GM21717 (cell line): Measurements from ENCODE around the gene WBP11.
A peak's percentile ranks its signal among the peaks of the same experiment; 100 is the strongest.

Experiments used
- ATAC-seq: cut with Tn5 transposase; IDR thresholded peaks from one replicate; pipeline ENCODE4 v1.9.1; 2021; ENCODE audit warnings: mild to moderate bottlenecking, moderate library complexity; ENCODE audit not compliant: unreplicated experiment

Gene WBP11

DNA sequence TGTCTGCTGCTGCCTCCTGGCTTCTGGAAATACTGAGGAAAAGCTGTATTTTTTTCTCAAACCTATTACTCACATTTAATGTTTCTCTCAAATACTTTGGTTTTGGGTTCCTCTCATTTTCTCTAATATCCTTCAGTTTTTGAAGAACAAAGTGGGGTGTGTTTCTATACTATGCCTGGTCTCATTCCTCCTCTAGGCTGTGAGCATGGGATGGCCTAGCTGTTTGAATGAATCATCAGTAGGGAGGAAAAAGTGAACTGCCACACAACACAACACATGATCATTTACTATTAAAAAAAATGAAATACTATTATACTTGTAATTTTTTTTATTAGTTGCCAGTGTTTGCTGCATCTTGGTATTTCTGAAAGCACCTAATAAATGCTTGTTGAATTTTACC, 22.0 kb upstream of the WBP11 start:
- ATAC-seq, result no peak

DNA sequence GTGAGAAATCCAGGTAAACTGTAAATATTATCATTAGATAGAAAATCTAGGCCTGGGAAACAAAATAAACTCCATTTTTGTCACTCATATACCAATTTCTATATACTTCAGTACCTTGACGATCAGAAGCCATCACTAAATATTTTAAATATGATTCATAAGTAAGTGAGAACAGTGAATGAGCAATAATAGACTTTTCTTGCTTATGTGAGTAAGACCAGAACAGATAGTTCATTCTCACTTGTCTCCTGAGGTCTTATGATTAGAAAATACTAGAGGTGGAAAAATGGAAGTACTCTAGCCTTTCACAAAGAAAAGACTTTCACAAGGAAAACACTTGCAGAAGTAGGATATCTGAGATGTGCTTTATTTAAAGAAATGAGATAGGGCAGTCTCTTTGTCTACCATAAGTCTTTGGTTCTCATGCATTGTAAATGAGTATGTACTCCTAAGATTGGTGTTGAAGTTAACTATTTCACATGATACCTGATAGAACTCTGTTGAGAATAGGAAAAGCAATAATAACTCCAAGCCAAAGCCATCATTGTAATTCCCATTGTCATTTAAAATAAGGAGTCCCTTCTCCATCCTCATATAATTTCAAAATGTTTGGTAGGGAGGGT, 20.8 kb upstream of the WBP11 start:
- ATAC-seq, result no peak

DNA sequence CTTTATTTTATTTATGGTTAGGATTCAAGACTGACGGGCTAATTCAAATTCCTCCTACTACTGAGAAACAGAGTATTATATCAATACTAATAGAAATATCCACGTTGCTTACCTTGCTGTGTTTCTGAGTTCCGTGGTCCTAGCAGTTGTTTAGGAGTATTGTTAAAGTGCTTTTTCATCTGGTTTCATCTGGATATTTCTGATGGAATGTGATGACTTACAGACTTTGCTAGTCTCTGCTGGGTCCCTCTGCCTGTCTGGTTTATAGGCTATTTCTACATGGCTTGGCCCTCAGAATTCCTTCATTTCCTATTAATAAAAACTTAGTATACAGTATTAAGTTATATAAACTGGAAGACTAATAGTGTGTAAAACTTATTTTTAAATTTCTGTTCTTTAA, 10.7 kb upstream of the WBP11 start, which contains the start of gene SMCO3:
Gene SMCO3 (minus strand): TSS at position 169 of the 400 bp plus-strand sequence. CDS start 7,502 bp downstream, outside the sequence.
- ATAC-seq, result no peak

DNA sequence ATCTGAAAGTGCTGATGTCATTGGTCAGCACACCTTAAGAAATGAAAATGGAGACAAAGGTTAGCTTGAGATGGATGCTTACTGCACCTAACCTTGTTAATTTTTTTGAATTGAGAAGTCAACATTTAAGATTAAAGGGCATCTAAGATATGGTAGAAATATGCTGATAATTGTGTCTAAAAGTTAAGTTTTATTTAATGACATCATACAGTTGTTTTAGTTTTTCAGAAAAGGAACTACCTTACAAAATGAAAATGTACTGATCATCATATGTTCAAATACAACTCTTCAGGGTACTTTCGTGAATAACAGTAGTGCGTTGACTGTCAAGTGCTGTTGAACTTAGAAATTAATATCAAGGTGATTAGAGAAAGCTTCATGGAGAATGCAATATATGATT, 8.2 kb upstream of the WBP11 start:
- no peak for ATAC-seq

DNA sequence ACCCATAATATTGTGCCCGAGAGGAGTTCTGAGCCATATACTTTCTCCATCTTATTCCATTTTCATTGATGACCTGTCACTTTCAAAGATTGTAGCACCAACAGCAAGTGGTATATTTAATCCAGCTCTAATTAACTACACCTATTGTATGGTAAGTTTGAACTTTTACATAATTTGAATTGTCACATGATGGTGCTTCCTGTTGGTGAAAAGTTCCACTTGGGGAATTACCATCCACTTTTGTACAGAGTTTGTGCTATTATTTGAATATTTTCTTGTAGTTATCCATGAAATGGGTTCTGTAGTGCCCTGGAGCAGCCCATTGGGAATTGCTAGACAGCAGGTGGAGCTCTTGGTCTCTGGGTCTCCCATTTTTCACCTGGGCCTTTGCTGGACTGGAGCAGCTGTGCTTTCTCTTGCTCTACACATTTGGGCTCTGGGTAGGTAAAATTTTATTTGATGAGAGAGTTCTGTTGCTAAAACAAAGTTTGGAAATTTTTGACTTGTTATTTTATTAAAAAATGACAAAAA, 7.7 kb upstream of the WBP11 start:
- ATAC-seq, result no peak

DNA sequence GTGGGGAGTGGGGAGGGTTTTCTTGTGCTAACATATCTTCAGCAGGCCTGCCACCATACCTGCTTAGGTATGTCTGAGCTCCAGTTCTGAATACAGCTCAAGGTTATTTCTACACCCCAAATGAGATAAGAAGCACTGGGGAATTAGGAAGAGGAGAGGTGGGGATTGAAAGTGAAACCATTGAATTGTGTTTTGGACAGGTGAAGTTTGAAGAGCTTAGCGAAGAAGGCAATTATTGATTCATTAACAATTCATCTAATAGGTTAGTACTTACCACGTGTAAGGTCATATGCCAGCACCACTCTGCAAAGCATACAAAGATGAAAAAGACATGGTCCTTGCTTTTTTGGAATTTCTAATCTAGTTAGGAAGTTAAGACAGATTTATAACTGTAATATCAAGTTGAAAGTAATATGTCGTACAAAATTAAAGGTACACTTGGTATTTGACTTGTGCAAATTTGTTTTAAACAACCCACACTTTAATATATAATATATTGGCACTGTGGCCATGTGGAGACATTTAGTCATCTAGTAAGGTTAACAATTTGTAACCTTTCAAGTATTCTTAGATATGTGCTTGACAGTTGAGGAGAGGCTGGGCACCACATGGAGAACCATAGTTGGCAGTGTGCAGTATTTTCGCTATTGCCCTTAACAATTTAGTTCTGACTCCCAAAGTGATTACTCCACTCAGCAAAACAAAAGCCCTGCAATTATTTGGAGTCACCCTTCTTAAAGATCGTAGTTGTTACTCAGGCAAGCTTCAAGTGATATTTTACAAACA, 7.1 kb upstream of the WBP11 start:
- no peak for ATAC-seq

DNA sequence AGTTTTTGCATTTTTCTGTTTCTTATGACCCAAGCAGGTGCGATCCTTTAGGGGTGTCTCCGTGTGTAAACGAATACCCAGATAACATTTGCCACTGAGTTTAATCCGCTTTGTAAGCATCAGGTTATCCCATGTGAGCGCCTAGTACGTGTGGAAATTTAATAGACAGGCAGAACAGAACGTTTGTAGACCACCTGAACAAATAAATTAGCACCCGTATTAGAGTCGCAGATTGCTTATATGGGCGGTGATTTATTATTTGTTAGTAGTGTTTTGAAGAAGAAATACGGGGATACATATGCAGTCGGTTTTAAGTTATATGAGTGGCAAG, 517 bp upstream of the WBP11 start:
- peak; percentile 20 for ATAC-seq

DNA sequence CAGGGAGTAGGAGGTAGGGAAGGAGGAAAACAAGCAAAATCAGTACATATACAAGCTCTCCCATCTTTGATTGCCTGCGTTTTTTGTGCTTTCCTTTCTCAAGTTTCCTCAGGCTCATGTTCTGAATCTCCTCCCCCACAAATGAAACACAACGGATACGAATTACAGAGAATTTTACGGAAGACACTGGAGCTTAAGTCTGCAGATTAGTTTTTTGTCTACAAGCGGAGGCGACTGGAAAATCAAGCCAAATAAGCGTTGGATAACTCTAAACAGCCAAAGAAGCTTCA, 612 bp downstream of the WBP11 start:
- ATAC-seq, result no peak

- no peak for ATAC-seq
These were observed 1.0 kb downstream of the WBP11 start for GRCh38 chr12:14802247-14802646.

GRCh38 chr12:14795028-14795448, 8.2 kb downstream of the WBP11 start:
- no peak for ATAC-seq

- no peak for ATAC-seq
These were observed 17.7 kb downstream of the WBP11 start for GRCh38 chr12:14785568-14785967.

GRCh38 chr12:14784471-14784870, 18.8 kb downstream of the WBP11 start:
- ATAC-seq, result no peak

- no peak for ATAC-seq
These were observed 20.5 kb downstream of the WBP11 start for GRCh38 chr12:14782756-14783155.

DNA sequence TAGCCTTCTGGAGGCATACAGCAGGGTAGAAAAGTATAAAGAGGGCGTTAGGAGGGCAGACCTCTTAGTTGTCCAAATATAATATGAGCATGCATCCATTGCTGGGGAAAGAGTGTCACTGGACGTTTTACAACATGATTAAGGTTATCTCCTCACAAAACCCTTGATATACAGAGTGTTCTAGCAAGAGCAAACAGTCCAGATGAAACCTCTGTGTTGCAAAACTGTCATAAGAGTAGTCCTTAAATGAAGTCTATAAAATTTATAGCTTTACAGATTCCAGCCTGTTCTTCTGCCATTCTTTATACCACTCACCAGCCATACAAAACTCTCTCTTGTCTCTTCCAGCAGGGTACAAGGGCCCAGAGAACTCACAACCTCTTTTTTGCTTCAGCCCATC, 21.7 kb downstream of the WBP11 start:
- ATAC-seq, result no peak

DNA sequence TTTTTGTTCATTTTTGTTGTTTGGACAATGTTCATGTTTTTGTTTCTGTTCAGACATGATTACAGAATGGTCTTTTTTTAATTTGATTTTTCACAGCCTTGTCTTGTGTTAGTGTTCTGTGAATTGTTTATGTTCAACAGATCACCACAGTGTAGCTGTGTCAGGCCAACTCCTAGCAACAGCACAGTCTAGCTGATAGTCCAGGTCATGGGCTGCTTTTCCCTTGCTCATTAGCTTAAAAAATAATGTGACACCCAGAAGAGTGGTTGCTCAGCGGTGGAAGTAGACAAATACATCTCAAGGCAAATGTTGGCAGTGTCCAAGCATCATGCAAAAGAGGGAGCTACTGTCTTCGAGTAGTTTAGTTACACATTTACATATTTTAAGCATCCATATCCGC, 22.4 kb downstream of the WBP11 start:
- no peak for ATAC-seq

GRCh38 chr12:14779834-14780233, 23.4 kb downstream of the WBP11 start:
- no peak for ATAC-seq

DNA sequence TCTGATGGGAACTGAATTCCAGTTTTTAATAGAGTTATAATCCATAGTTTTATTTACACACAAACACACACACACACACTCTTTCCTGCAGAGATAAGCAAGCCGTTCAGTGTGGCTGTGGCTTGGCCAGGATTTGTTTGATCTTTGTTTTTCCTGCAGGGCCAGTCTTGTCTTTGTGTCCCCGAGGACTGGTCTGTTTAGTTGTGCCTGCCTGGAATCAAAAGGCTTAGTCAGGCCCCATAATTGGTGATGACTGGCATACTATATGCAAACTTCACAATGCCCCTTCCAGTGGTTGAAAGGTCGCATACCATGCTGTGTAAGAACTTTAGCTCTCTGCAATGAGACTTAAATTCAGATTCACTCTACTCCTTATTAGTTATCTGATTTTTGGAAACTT, 26.0 kb downstream of the WBP11 start:
- ATAC-seq, result no peak

DNA sequence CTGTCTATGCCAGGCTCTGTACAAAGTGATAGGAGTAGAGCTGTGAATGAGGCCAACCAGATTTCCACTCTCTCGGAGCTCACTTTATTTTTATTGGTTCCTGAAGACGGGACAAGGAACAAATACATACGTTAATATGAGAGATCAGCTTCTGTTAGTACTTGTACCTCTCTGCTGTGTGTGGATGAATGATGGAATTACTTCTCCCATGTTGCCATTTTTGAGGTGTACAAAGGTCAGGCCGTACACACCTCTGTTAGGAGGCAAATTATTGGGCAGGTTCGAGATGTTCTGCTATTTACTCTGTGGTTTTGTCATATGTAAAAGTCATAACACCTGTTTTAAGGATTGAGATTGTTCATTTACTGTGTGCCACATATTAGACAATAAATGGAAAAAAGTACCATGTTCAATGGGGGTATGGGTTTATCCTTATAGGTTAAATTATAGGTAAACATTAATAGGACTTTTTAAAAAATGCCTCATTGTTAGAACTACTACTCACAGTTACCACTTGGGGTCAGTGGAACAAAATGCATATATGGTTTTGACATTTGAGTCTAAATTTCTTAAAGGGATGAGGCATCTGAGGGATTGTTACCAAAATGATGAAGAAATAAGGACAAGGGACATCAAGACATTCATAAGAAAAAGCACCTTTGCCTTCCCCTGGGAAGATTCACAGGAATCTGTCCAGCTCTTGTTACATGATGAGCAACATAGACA, 26.9 kb downstream of the WBP11 start:
- no peak for ATAC-seq

- ATAC-seq, result no peak
These were observed 27.7 kb downstream of the WBP11 start for GRCh38 chr12:14775636-14775980.

- ATAC-seq, result no peak
These were observed 28.2 kb downstream of the WBP11 start for GRCh38 chr12:14774906-14775635.
